ENCODE data around the gene NRXN2.

DNA sequence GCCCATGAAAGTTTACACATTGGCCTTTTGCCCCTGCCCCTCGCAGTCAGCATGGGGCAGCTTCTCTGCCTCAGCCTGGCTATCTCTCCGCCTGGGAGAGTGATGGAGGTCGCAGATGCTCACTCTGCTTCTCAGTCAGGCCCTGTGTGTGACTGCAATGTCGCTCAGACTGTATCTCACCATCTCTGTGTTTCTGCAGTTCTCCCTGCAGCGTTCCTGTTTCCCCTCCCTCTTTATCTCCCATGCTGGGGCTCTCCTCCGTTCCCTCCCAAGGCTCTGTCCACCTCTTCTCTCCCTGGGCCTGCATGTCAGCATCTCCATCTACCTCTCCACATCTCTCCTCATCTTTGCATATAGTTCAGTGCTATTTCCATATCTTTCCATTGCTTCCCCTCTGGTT is 93.9 kb downstream of the NRXN2 start:
- TF ChIP-seq YY1 (IDR thresholded peaks at IDR 0.05) = no peak
- no peak for TF ChIP-seq SP1 (IDR thresholded peaks at IDR 0.05)
- no peak for TF ChIP-seq JUND (IDR thresholded peaks at IDR 0.05)
- TF ChIP-seq, protein P1, sequence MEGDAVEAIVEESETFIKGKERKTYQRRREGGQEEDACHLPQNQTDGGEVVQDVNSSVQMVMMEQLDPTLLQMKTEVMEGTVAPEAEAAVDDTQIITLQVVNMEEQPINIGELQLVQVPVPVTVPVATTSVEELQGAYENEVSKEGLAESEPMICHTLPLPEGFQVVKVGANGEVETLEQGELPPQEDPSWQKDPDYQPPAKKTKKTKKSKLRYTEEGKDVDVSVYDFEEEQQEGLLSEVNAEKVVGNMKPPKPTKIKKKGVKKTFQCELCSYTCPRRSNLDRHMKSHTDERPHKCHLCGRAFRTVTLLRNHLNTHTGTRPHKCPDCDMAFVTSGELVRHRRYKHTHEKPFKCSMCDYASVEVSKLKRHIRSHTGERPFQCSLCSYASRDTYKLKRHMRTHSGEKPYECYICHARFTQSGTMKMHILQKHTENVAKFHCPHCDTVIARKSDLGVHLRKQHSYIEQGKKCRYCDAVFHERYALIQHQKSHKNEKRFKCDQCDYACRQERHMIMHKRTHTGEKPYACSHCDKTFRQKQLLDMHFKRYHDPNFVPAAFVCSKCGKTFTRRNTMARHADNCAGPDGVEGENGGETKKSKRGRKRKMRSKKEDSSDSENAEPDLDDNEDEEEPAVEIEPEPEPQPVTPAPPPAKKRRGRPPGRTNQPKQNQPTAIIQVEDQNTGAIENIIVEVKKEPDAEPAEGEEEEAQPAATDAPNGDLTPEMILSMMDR (IDR thresholded peaks at IDR 0.05; ENCODE audit: low read depth, low read length, missing input control) = no peak
- TF ChIP-seq, protein P2, sequence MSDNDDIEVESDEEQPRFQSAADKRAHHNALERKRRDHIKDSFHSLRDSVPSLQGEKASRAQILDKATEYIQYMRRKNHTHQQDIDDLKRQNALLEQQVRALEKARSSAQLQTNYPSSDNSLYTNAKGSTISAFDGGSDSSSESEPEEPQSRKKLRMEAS (IDR thresholded peaks at IDR 0.05) = no peak
- TF ChIP-seq, protein P3, sequence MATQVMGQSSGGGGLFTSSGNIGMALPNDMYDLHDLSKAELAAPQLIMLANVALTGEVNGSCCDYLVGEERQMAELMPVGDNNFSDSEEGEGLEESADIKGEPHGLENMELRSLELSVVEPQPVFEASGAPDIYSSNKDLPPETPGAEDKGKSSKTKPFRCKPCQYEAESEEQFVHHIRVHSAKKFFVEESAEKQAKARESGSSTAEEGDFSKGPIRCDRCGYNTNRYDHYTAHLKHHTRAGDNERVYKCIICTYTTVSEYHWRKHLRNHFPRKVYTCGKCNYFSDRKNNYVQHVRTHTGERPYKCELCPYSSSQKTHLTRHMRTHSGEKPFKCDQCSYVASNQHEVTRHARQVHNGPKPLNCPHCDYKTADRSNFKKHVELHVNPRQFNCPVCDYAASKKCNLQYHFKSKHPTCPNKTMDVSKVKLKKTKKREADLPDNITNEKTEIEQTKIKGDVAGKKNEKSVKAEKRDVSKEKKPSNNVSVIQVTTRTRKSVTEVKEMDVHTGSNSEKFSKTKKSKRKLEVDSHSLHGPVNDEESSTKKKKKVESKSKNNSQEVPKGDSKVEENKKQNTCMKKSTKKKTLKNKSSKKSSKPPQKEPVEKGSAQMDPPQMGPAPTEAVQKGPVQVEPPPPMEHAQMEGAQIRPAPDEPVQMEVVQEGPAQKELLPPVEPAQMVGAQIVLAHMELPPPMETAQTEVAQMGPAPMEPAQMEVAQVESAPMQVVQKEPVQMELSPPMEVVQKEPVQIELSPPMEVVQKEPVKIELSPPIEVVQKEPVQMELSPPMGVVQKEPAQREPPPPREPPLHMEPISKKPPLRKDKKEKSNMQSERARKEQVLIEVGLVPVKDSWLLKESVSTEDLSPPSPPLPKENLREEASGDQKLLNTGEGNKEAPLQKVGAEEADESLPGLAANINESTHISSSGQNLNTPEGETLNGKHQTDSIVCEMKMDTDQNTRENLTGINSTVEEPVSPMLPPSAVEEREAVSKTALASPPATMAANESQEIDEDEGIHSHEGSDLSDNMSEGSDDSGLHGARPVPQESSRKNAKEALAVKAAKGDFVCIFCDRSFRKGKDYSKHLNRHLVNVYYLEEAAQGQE (IDR thresholded peaks at IDR 0.05) = no peak
- TF ChIP-seq TAF1 (conservative IDR thresholded peaks at IDR 0.05) = no peak
- no peak for TF ChIP-seq RAD21 (IDR thresholded peaks at IDR 0.05)
- TF ChIP-seq RXRA (IDR thresholded peaks at IDR 0.05) = no peak
- no peak for TF ChIP-seq GABPA (IDR thresholded peaks at IDR 0.05 in 1 of 2, conservative IDR thresholded peaks at IDR 0.05 in 1 of 2)
- TF ChIP-seq FOXA1 (IDR thresholded peaks at IDR 0.05) = no peak

Measured in liver (tissue), 3 donors.